Parathyroid adenoma (tissue), 2 donors: ENCODE measurements around the gene CNGA1.
A peak's percentile ranks its signal among the peaks of the same experiment; 100 is the strongest.

ENCODE experiments used
- H2AFZ ChIP-seq: fragments of 300-600 bp; sonication (generic); one replicate; pipeline ENCODE4 v1.7.0; 2017; ENCODE audit warnings: antibody characterized with exemption, mild to moderate bottlenecking
- H3K27ac ChIP-seq: fragments of 300-600 bp; sonication (generic); one replicate; pipeline ENCODE4 v1.7.0; 2017
- H3K27me3 ChIP-seq: fragments of 300-600 bp; sonication (generic); one replicate; pipeline ENCODE4 v1.7.0; 2017; ENCODE audit warnings: low read length; ENCODE audit not compliant: control insufficient read depth, insufficient read depth
- H3K36me3 ChIP-seq: fragments of 300-600 bp; sonication (generic); one replicate; pipeline ENCODE4 v1.7.0; 2017; ENCODE audit warnings: low read length; ENCODE audit not compliant: control insufficient read depth, insufficient read depth
- H3K4me1 ChIP-seq: fragments of 300-600 bp; sonication (generic); one replicate; pipeline ENCODE4 v1.7.0; 2017; ENCODE audit warnings: control low read depth
- H3K4me2 ChIP-seq: fragments of 300-600 bp; sonication (generic); one replicate; pipeline ENCODE4 v1.7.0; 2017; ENCODE audit warnings: low read length
- H3K4me3 ChIP-seq: fragments of 300-600 bp; sonication (generic); one replicate; pipeline ENCODE4 v1.7.0; 2017; ENCODE audit warnings: low read depth, low read length
- H3K79me2 ChIP-seq: fragments of 300-600 bp; sonication (generic); one replicate; pipeline ENCODE4 v1.7.0; 2017; ENCODE audit warnings: control low read depth
- H3K9ac ChIP-seq: fragments of 300-600 bp; sonication (generic); one replicate; pipeline ENCODE4 v1.7.0; 2017; ENCODE audit warnings: mild to moderate bottlenecking
- H3K9me3 ChIP-seq: fragments of 300-600 bp; sonication (generic); one replicate; pipeline ENCODE4 v1.7.0; 2017; ENCODE audit warnings: low read length; ENCODE audit not compliant: control insufficient read depth
- TF ChIP-seq, protein P1 (sequence below): fragments of 300-600 bp; sonication (generic); IDR thresholded peaks from one replicate; pipeline ENCODE4 v1.7.0; 2017; ENCODE audit warnings: antibody characterized with exemption, mild to moderate bottlenecking
- donor health status: primary hyperparathyroidism.

CNGA1 gene

DNA sequence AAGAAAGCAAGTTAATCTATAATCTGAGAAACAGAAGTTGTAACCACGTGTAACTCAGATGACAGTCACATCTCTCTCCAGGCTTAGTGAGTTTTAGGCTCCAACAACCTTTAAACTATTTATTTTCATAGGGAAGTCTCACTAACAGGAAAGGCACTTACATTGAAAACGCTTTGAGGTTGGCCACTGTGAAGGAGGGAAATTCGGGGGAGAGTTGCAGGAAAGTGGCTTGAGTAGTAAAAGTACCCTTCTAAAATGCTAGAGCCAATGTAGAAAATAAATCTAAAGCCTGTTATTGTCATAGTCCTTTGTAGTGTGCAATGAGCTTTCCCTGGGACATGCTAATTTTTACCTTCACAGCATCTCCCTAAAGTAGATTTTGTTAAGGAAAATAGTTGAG is 101.1 kb downstream of the CNGA1 start:
- Histone ChIP-seq H3K4me2 (no peak overlapping the region), H3K27ac (no peak overlapping the region), H3K79me2 (peaks cover 4% of the 10 kb centered on the region), H3K36me3 (no peaks in the 10 kb centered on the region), H3K27me3 (no peaks in the 10 kb centered on the region), H2AFZ (peak overlapping the region; percentile 85), H3K4me1 (peaks cover 3% of the 10 kb centered on the region), H3K9me3 (no peaks in the 10 kb centered on the region), H3K9ac (no peak overlapping the region), H3K4me3 (no peak overlapping the region)
- TF ChIP-seq, protein P1, sequence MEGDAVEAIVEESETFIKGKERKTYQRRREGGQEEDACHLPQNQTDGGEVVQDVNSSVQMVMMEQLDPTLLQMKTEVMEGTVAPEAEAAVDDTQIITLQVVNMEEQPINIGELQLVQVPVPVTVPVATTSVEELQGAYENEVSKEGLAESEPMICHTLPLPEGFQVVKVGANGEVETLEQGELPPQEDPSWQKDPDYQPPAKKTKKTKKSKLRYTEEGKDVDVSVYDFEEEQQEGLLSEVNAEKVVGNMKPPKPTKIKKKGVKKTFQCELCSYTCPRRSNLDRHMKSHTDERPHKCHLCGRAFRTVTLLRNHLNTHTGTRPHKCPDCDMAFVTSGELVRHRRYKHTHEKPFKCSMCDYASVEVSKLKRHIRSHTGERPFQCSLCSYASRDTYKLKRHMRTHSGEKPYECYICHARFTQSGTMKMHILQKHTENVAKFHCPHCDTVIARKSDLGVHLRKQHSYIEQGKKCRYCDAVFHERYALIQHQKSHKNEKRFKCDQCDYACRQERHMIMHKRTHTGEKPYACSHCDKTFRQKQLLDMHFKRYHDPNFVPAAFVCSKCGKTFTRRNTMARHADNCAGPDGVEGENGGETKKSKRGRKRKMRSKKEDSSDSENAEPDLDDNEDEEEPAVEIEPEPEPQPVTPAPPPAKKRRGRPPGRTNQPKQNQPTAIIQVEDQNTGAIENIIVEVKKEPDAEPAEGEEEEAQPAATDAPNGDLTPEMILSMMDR = no peak

DNA sequence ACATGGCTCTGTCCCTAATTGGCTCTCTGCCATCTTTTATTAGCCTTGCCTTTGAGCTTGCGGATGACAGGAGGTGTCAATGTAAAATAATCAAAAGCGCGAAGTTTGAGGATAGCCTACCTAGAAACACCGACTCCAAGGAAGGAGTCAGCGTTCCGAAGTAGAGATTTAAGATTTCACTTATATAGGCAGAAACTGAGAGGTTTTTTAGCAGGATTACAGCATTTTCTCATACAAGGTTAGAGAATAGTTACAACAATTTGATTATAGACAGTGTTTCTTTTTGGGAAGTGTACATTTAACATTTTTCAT is 101.6 kb downstream of the CNGA1 start:
- no peaks in the 10 kb centered on the region for H3K27me3 ChIP-seq
- peak overlapping the region; percentile 99 for H3K4me2 ChIP-seq
- H3K4me1 ChIP-seq = peaks cover 3% of the 10 kb centered on the region
- TF ChIP-seq, protein P1 = no peak
- H3K27ac ChIP-seq = peak overlapping the region; percentile 34
- H3K79me2 ChIP-seq = peaks cover 4% of the 10 kb centered on the region
- H2AFZ ChIP-seq = peak overlapping the region; percentile 85
- no peaks in the 10 kb centered on the region for H3K36me3 ChIP-seq
- H3K4me3 ChIP-seq = peak overlapping the region; percentile 93
- H3K9ac ChIP-seq = no peak overlapping the region
- H3K9me3 ChIP-seq = no peaks in the 10 kb centered on the region

DNA sequence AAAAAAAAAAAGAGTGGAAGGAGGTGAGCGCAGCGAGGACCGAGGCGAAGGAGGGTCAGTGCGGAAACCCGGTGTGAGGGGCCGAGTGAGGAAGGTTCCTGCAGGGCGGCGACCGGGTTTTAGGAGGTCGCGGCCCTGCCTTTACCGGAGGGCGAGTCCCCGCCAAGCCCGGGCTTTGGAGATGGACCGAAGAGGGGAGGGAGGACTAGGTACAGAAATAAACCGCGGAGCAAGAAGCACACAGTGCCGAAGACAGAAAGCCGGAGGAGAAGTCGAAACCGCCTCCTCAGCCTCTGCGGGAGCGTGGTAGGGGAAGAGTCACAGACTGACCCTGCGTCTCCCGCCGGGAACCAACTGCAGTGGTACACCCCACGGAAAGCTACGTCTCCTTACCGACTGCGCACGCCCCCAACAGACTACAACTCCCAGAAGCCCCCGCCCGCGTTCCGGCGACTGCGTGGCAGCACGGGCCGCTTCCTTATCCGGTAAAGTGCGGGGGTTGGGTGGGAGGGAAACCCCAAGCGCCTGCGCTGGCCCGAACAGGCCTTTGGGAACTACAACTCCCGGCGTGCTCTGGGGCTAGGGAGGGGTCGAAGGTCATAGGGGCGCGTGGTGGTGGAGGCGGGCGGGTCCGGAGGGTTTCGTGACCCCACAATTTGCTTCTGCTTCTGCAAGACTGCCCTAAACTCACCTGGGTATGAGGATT is 102.1 kb downstream of the CNGA1 start, which contains the start of gene NFXL1:
Gene NFXL1 (minus strand): TSS at position 364 of the 706 bp plus-strand sequence. CDS start 380 bp downstream, outside the sequence.
- Histone ChIP-seq H3K36me3 (no peaks in the 10 kb centered on the region), H3K27ac (peak within 1 kb of the TSS; percentile 66), H2AFZ (peak within 1 kb of the TSS; percentile 85), H3K4me1 (peaks cover 3% of the 10 kb centered on the region), H3K27me3 (no peaks in the 10 kb centered on the region), H3K9me3 (no peaks in the 10 kb centered on the region), H3K9ac (peak within 1 kb of the TSS; percentile 28), H3K4me3 (peak within 1 kb of the TSS; percentile 93), H3K4me2 (peak within 1 kb of the TSS; percentile 99), H3K79me2 (peaks cover 4% of the 10 kb centered on the region)
- TF ChIP-seq, protein P1 = no peak

DNA sequence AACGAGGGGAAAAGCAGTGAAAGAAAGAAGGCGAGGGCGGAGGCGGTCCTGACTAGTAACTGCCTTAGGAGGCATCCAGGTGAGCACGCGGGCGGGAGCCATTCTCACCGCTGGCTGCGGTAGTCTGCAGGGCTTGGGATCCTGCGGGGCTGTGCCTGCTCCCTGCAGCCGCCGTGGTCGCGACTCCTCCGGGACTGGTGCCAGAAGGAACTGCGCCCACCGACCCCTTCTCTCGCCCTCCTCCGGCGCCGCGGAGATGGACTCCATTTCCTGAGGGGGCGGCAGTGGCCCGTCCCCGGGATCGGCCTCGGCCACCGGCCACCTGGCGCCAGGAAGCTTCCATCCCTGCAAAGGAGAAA is 102.6 kb downstream of the CNGA1 start:
- Histone ChIP-seq H2AFZ (peak overlapping the region; percentile 83), H3K4me1 (peaks cover 3% of the 10 kb centered on the region), H3K9ac (peak overlapping the region; percentile 28), H3K9me3 (no peaks in the 10 kb centered on the region), H3K4me2 (peak overlapping the region; percentile 92), H3K36me3 (no peaks in the 10 kb centered on the region), H3K4me3 (peak overlapping the region; percentile 93), H3K79me2 (peaks cover 4% of the 10 kb centered on the region), H3K27me3 (no peaks in the 10 kb centered on the region), H3K27ac (peak overlapping the region; percentile 66)
- TF ChIP-seq, protein P1 = no peak

DNA sequence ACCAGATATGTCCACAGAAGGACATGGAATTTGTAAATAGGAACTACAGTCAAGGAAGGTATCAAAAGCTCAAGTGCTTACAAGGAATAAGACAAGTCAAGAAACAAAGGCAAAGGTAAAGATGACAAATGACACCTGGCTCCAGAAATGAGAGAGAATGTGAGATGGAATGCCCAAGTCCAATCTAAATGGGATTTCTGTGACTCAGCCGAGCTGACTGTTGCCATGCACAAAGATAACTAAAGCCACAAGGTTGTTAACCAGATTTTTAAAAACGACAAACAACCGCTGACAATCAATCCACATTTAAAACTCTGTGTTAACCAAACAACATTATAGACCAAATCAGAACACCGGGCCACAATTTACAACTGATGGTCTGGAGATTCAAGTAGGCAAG is 103.2 kb downstream of the CNGA1 start:
- Histone ChIP-seq H3K9ac (peak overlapping the region; percentile 28), H3K4me3 (peak overlapping the region; percentile 93), H3K4me1 (peaks cover 3% of the 10 kb centered on the region), H3K36me3 (no peaks in the 10 kb centered on the region), H3K27me3 (no peaks in the 10 kb centered on the region), H3K79me2 (peaks cover 4% of the 10 kb centered on the region), H3K27ac (peak overlapping the region; percentile 66), H3K9me3 (no peaks in the 10 kb centered on the region), H2AFZ (peak overlapping the region; percentile 83), H3K4me2 (peak overlapping the region; percentile 92)
- TF ChIP-seq, protein P1 = no peak
